Measurements from ENCODE around the gene PARP2. TPM values are rescaled to one million over a fixed set of nuclear protein-coding genes. Genes with fewer than 3 reads are reported as not detected.

The PARP2 gene
- total RNA-seq, 4 donors from 2014 or later, result 8.2 to 18.1 (median 9.9) TPM

GRCh38 chr14:20397511-20397910 lies 54.1 kb downstream of the PARP2 start:
- Histone ChIP-seq H3K9me3 (no peaks in the 10 kb centered on the region), H3K27me3 (no peaks in the 10 kb centered on the region), H3K27ac (no peak overlapping the region), H3K4me1 (no peaks in the 10 kb centered on the region), H3K4me3 (no peak overlapping the region), H3K36me3 (peaks cover 6 to 98% of the 10 kb centered on the region in 2 donors)
- TF ChIP-seq POLR2AphosphoS5 (IDR thresholded peaks at IDR 0.05) (no peak), CTCF (IDR thresholded peaks at IDR 0.05) (no peak)
- ATAC-seq, result no peak
- WGBS, 2 donors (ENCODE audit: low coverage in 1 of 2), result 79 to 90% methylated on average over 1 to 3 of the region's 3 CpGs

- no peaks in the 10 kb centered on the region for H3K4me1 ChIP-seq
- no peaks in the 10 kb centered on the region for H3K9me3 ChIP-seq
- no peak for ATAC-seq
- peaks cover 6 to 98% of the 10 kb centered on the region in 2 donors for H3K36me3 ChIP-seq
- WGBS, 2 donors (ENCODE audit: low coverage in 1 of 2), result 100% methylated on average over 1 of the region's 1 CpG; no CpG with 5 or more reads in 1 of the 2 donors
- H3K27ac ChIP-seq, result no peak overlapping the region
- H3K27me3 ChIP-seq, result no peaks in the 10 kb centered on the region
- TF ChIP-seq POLR2AphosphoS5 (IDR thresholded peaks at IDR 0.05), result no peak
- TF ChIP-seq EP300 (IDR thresholded peaks at IDR 0.05), result no peak
- TF ChIP-seq CTCF (IDR thresholded peaks at IDR 0.05), result no peak
- TF ChIP-seq POLR2A (IDR thresholded peaks at IDR 0.05), result no peak
- H3K4me3 ChIP-seq, result no peak overlapping the region
Measured at GRCh38 chr14:20400589-20400964, 57.1 kb downstream of the PARP2 start.

GRCh38 chr14:20400965-20401593 lies 57.6 kb downstream of the PARP2 start:
- no peak for ATAC-seq
- 78 to 84% methylated on average over 7 of the region's 10 CpGs for WGBS, 2 donors (ENCODE audit: low coverage in 1 of 2)
- Histone ChIP-seq H3K4me3 (no peak overlapping the region), H3K27ac (no peak overlapping the region), H3K9me3 (no peaks in the 10 kb centered on the region), H3K27me3 (no peaks in the 10 kb centered on the region), H3K4me1 (no peaks in the 10 kb centered on the region), H3K36me3 (peaks cover 6 to 98% of the 10 kb centered on the region in 2 donors)
- no peak for TF ChIP-seq EP300 (IDR thresholded peaks at IDR 0.05)
- TF ChIP-seq CTCF (IDR thresholded peaks at IDR 0.05), result no peak
- no peak for TF ChIP-seq POLR2A (IDR thresholded peaks at IDR 0.05)
- TF ChIP-seq POLR2AphosphoS5 (IDR thresholded peaks at IDR 0.05), result no peak

GRCh38 chr14:20403521-20403920 lies 60.1 kb downstream of the PARP2 start:
- TF ChIP-seq CTCF (IDR thresholded peaks at IDR 0.05) (no peak), EP300 (IDR thresholded peaks at IDR 0.05) (no peak), POLR2A (IDR thresholded peaks at IDR 0.05) (no peak)
- Histone ChIP-seq H3K36me3 (peaks cover 6 to 98% of the 10 kb centered on the region in 2 donors), H3K27ac (no peak overlapping the region), H3K4me1 (no peaks in the 10 kb centered on the region), H3K4me3 (no peak overlapping the region), H3K9me3 (no peaks in the 10 kb centered on the region), H3K27me3 (no peaks in the 10 kb centered on the region)
- ATAC-seq, result no peak
- WGBS, 2 donors (ENCODE audit: low coverage in 1 of 2), result 81% methylated on average over 7 of the region's 11 CpGs; no CpG with 5 or more reads in 1 of the 2 donors

Small RNA genes lying within 50 kb of the gene (small RNA-seq; reads per million reads assigned to genes)
- gene SNORA79B (0 to 0.09 (median 0) reads per million in 4 donors), gene SNORD126 (1,119 to 1,881 (median 1,561) reads per million in 4 donors)

Other genes with a start within 250 kb of the PARP2 start
- gene OR4K17, start 232.9 kb upstream of the PARP2 start, total RNA-seq, result not detected
- gene OR4N5, start 204.8 kb upstream of the PARP2 start, total RNA-seq, result not detected
- gene OR11G2, start 152.7 kb upstream of the PARP2 start, total RNA-seq, result not detected
- not detected for gene OR11H6, start 119.9 kb upstream of the PARP2 start, total RNA-seq
- under 1 TPM in 1 of 4 donors, not detected in 3; 0.50 TPM for gene OR11H7, start 114.7 kb upstream of the PARP2 start, total RNA-seq
- not detected for gene OR11H4, start 104.3 kb upstream of the PARP2 start, total RNA-seq
- gene TTC5, start 37.7 kb upstream of the PARP2 start, total RNA-seq, result 10 to 100 TPM in 2 of 4 donors, 1 to 10 TPM in 2; 8.1 to 10.9 (median 10.0) TPM
- gene CCNB1IP1, start 10.4 kb upstream of the PARP2 start, total RNA-seq, result 10 to 100 TPM; 33.4 to 64.8 (median 39.5) TPM
- gene TEP1, start 69.9 kb downstream of the PARP2 start, total RNA-seq, result 10 to 100 TPM; 12.9 to 27.6 (median 20.5) TPM
- gene KLHL33, start 92.5 kb downstream of the PARP2 start, total RNA-seq, result 1 to 10 TPM in 2 of 4 donors, under 1 TPM in 2; 0.27 to 2.6 (median 1.1) TPM
- 10 to 100 TPM; 28.2 to 44.4 (median 34.4) TPM for gene OSGEP, start 111.2 kb downstream of the PARP2 start, total RNA-seq
- 100 to 1,000 TPM in 1 of 4 donors, 10 to 100 TPM in 3; 86.2 to 120 (median 98.0) TPM for gene APEX1, start 111.6 kb downstream of the PARP2 start, total RNA-seq
- gene PIP4P1, start 117.8 kb downstream of the PARP2 start, total RNA-seq, result 10 to 100 TPM; 12.2 to 23.2 (median 20.1) TPM
- gene PNP, start 125.8 kb downstream of the PARP2 start, total RNA-seq, result 10 to 100 TPM in 3 of 4 donors, 1 to 10 TPM in 1; 3.0 to 71.2 (median 19.9) TPM
- gene RNASE10, start 161.9 kb downstream of the PARP2 start, total RNA-seq, result under 1 TPM in 1 of 4 donors, not detected in 3; 0.58 TPM
- gene RNASE9, start 217.4 kb downstream of the PARP2 start, total RNA-seq, result under 1 TPM in 1 of 4 donors, not detected in 3; 0.15 TPM
- gene RNASE11, start 244.4 kb downstream of the PARP2 start, total RNA-seq, result not detected
- gene RNASE12, start 247.7 kb downstream of the PARP2 start, total RNA-seq, result not detected